ENCODE measurements around the gene HSDL1.

The HSDL1 gene

DNA sequence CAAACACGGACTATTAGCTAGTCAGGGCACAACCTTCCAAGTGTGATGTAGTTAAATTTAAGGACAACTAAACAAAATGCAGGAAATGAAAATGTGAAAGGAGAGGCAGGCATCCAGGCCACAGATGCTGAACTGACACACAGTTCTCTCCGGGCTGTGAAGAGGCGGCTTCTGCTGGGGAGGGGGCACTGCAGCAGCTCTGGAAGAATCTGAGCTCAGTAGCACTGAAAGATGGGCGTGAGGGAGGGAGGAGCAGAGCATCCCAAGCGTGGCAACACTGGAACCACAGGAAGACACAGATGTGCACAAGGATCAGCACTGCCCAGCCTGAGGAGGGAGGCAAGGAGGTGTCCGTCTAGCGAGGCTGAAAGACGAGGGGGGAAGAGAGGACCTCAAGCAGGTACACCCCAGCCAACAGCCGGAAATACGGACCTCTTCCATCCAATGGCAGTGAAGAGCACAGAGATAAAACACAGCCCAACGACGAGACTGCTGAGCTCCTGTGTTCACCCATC is 39.6 kb downstream of the HSDL1 start:
- no peak for DNase-seq

DNA sequence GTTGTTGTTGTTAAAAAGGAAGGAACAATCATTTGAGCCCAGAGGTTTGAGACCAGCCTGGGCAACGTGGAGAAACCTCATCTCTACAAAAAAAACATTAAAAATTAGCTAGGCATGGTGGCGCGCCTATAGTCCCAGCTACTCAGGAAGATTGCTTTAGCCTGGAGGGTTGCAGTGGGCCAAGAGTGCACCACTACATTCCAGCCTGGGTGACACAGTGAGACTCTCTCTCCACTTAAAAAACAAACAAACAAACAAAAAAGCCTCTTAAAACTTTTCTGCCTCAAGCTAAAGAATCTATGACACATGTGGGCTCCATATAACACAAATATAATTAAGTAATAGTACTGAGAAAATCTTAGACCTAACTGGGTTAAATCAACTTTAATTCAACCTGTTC is 40.7 kb downstream of the HSDL1 start:
- DNase-seq: no peak

- DNase-seq: no peak
These were observed 41.3 kb downstream of the HSDL1 start for GRCh38 chr16:84103678-84104077.

DNA sequence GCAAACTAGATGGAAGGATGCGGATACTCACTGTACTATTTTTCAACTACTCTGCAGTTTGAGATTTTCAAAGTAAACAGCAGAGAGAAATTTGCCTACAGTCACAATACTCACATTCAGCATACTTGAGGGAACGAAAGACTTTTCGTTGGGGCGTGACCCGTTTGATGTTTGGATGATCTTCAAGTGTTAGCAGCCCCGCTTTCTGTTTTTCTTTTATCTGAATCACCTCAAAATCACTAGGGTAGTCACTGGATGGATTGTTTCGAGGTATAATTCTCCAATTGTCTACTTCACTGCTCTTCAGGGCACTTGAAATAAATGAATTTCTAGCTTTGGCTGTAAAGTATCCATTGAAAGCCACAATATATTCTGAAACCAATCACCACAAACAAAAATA is 46.0 kb downstream of the HSDL1 start:
- DNase-seq: no peak

DNA sequence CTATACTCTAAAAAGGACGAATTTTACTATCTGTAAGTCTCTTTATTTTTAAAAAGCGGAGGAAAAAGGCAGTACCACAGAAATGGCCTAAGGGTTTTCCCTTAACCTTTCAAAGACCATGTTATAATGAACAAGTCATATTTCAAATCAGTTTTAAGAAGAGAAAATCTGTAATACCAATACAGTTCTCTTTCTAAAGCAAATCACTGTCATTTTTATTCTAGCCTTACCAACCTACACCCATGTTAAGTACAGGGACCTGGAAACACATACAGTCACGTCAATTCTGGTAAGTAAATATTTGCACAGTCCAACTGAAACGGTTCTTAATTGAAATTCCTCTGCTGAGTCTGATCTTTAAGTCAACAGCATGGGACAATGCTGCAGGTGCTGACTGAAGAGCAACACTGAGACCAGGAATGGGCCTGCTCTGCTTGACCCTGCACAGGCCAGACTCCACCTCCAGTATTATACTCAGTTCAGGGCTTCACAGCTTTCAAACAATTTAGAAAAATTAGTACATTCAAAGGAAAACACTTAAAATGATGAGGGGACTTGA is 48.5 kb downstream of the HSDL1 start:
- peak; percentile 36 for DNase-seq

- DNase-seq: no peak
These were observed 49.5 kb downstream of the HSDL1 start for GRCh38 chr16:84095466-84095865.

DNA sequence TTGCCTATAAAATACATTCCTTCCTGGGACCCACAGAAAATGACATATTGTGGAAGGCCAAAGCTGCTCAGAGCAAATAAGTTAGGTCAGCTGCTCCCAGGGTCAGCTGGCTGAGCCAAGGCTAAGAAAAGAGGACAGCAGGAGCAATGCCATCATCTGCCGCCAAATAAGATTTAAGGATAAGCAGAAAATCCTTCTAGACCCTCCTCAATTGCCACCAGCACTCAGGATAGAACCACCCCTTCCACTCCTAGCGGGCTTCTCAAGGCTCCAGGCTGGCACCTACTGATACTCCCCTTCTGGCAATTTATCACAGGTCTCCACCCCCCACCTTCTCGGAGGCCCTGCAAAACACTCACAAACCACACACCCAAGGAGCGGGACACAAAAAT is 51.1 kb downstream of the HSDL1 start:
- DNase-seq: no peak

GRCh38 chr16:84093120-84093878 is 51.7 kb downstream of the HSDL1 start:
- no peak for DNase-seq

DNA sequence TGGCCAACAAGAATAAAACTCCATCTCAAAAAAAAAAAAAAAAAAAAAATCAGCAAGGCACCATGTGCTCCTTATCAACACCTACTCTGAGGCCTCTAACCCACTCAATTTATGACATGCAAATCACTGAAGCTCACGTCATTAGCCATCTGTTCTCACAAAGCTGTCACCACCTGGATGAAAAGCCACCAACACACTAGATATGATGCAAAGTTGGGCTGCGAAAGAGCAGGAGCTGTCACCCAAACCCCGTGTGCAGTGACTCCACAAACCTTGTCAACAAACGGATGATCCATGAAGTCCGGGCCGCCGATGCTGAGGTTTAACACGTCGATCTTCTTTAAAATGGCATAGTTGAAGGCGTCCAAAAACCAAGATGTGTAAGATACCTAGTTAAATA is 53.5 kb downstream of the HSDL1 start:
- no peak for DNase-seq

GRCh38 chr16:84090211-84090610 is 54.8 kb downstream of the HSDL1 start:
- no peak for DNase-seq

DNA sequence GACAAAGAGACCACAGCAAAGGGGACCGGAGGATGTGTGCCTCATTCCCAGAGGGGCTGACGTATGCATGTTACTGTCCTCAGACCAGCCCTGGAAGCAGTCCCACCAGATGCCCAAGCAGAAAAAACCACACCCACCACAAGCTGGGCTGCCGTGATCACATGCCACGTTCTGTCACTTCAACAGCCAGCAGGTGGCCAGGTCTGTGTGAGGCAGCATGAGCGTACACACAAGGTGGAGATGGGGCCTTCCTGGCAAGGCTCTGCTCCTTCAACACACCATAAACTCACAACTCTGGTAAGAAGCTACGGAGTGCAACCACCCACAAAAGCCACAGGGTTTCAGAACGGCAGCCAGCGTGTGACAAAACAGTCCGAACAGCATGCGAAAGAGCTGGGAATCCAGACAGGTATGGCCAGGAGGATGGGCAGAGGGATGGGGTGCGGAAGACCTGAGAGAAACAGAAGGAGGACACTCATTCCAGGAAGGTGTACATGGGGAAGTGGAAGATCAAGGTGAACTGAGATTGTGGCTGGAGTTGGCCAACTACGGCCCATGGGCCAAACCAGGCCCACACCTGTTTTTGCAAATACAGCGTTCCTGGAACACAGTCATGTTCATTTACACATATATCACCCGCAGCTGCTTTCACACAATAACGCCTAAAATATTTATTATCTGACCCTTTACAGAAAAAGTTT is 56.1 kb downstream of the HSDL1 start:
- DNase-seq: no peak

DNA sequence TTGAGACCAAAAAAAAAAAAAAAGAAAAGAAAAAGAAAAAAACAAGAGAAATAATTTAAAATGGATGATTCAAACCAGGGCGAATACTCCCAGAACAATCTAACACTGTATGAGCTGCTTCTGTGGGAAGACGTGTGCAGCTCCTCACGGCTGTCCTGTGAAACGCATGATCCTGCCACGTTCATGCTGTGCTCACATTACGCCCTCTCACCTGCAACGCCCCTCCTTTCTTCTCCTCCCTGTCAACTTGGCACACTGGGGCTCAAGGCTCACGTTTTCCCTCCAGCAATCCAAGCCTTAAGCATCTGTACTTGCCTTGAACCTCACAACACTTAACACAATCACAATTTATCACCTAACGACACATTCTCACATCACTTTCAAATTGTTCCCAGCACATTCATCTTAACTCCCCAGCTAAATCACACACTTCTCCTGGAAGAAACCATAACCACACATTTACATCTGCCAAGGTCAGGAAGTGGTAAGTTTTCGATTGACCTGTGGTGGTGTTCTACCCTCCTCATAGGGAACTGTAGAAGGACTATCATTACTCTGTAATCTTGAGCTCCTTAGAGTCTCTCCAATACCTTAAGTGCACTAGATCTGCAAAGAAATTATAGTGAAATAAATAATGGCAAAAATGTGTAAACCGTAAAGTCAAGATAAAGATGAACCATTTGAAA is 57.4 kb downstream of the HSDL1 start:
- no peak for DNase-seq

DNA sequence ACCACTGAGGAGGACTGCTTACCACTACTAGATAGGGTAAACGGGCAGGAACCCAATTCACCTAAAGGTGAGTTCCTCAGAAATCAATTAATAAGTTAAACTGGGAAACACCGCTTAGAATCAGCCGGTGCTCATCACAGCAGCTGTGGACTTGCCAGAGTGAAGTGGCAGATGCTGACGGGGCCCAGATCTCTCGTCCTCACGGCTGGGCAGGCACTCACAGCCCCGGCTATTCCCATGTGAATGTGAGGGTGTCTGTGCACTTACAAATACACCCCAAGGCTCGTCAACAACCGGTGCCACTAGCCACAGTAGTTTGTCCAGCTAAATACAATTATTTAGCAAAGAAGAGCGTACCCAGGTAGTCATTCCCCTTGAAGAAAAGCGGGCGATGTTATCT is 58.0 kb downstream of the HSDL1 start:
- no peak for DNase-seq

GRCh38 chr16:84086341-84086740 is 58.6 kb downstream of the HSDL1 start:
- DNase-seq: no peak

DNA sequence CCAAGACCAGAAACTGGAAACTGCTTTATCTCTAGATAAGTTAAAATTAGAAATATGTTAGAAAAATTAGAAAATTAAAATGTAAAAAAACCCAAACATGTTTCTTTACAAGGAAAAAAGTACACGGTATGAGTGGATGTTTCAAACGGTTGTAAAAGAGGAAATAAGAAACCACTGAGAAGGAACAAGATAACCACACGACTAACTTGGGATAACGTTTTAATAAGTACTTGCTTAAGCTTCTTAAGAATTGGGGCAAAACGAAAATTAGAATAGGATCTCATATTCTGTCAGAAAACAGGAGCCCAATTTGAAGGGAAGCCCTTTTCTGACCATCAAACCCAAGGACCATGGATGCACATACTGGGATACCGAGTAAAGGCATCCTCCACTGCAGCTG is 59.2 kb downstream of the HSDL1 start:
- no peak for DNase-seq

GRCh38 chr16:84085271-84085667 is 59.7 kb downstream of the HSDL1 start:
- no peak for DNase-seq

GRCh38 chr16:84084570-84085270 is 60.3 kb downstream of the HSDL1 start:
- DNase-seq: peak; percentile 43

DNA sequence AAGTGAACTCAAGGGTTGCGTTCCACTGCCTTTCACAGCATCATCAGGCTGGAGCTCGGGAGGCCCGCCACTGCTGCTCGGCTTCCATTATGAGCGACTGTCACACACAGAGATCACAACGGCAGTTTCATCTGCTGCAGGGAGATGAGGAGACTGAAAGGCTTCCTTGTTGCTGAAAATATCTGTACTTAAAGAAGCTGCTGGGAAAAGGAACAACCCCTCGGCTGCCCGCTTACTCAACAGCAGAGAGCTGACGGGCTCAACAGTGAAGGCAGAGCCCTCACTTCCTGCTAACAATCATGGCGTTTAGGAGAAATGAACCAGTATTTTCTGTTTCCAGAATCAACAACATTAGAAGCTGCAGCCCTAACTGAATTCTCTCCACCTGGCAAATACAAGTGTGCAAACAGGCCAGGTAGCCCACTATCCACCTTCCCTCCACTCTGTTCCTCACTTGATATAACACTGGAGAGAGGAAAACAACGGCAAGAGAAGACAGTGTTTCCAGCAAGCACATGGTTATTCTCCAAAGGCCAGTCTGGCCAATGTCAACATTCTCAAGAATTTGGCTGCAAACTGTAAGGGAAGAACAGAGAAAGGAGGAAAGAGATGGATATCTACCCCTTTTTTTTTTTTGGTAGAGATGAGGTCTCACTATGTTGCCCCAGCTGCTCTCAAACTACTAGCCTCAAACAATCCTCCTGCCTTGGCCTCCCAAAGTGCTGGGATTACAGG is 62.0 kb downstream of the HSDL1 start:
- no peak for DNase-seq

DNA sequence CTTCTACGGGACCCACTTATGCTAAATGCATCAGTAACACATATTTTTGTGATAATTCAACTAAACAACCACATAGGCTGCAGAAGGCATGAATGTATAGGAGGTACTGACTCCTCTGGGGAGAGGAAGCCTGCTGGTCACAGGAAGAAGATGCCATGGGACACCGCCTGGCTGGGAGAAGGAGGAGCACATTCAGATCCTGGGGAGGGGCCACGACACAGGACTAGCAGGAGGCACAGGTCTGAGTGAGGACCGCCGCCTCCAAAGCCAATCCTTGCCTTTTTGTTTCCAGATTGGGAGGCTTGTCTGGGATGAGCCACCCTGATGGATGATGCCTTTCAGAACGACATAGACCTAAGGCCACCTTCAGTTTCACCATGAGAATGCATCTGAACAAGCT is 62.9 kb downstream of the HSDL1 start:
- no peak for DNase-seq

GRCh38 chr16:84081446-84081989 is 63.5 kb downstream of the HSDL1 start:
- no peak for DNase-seq

- DNase-seq: no peak
These were observed 64.2 kb downstream of the HSDL1 start for GRCh38 chr16:84080813-84081212.

GRCh38 chr16:84080378-84080777 is 64.6 kb downstream of the HSDL1 start:
- DNase-seq: no peak
